Body of pancreas (tissue), 4 donors: ENCODE results near the gene FUBP1.

Source experiments
- CTCF ChIP-seq, 7 experiments: fragments of 450-650 bp in 4 of 7; fragments of 200-600 bp in 3 of 7; sonication (generic) in 3 of 7; IDR thresholded peaks; one replicate each; pipeline ENCODE4 v1.5.1; 2016 to 2019; ENCODE audit warnings: antibody characterized with exemption in 7 of 7
- POLR2A ChIP-seq, 3 donors: fragments of 450-650 bp; IDR thresholded peaks; one replicate each; pipeline ENCODE4 v1.6.1; 2016; ENCODE audit warnings: antibody characterized with exemption in 3 of 3, mild to moderate bottlenecking in 2 of 3

GRCh38 chr1:77900687-77901293, 78.1 kb downstream of the FUBP1 start:
- peak; percentile 37 to 77 (median 61) for TF ChIP-seq CTCF (IDR thresholded peaks at IDR 0.05)
- no peak for TF ChIP-seq POLR2A (IDR thresholded peaks at IDR 0.05)
